Ammon's horn (tissue), 1 donor: ENCODE results near the gene ATP6V1F.

Experiments
- DNase-seq: peaks from one replicate; pipeline ENCODE4 v3.0.0-alpha.2; 2016; ENCODE audit warnings: low spot score

ATP6V1F gene

GRCh38 chr7:128884561-128885369, 22.1 kb downstream of the ATP6V1F start:
- DNase-seq, result no peak

GRCh38 chr7:128885370-128886187, 22.9 kb downstream of the ATP6V1F start:
- no peak for DNase-seq

GRCh38 chr7:128886391-128887168, 23.9 kb downstream of the ATP6V1F start:
- DNase-seq, result no peak

GRCh38 chr7:128887169-128888038, 24.7 kb downstream of the ATP6V1F start:
- DNase-seq, result no peak

GRCh38 chr7:128888039-128888755, 25.5 kb downstream of the ATP6V1F start:
- DNase-seq, result no peak

- DNase-seq, result no peak
Observed at GRCh38 chr7:128888756-128889095, 26.1 kb downstream of the ATP6V1F start.

- DNase-seq, result no peak
Observed at GRCh38 chr7:128889121-128889520, 26.5 kb downstream of the ATP6V1F start.

- no peak for DNase-seq
Observed at GRCh38 chr7:128890306-128891109, 27.9 kb downstream of the ATP6V1F start.

GRCh38 chr7:128891110-128891941, 28.7 kb downstream of the ATP6V1F start:
- DNase-seq, result no peak

GRCh38 chr7:128891942-128892269, 29.2 kb downstream of the ATP6V1F start:
- no peak for DNase-seq

GRCh38 chr7:128892521-128893250, 30.0 kb downstream of the ATP6V1F start:
- no peak for DNase-seq

GRCh38 chr7:128893251-128894100, 30.8 kb downstream of the ATP6V1F start:
- DNase-seq, result no peak

GRCh38 chr7:128894101-128894440, 31.4 kb downstream of the ATP6V1F start:
- DNase-seq, result no peak

GRCh38 chr7:128895320-128895719, 32.7 kb downstream of the ATP6V1F start:
- no peak for DNase-seq

- no peak for DNase-seq
Observed at GRCh38 chr7:128899392-128899791, 36.7 kb downstream of the ATP6V1F start.

GRCh38 chr7:128900237-128900636, 37.6 kb downstream of the ATP6V1F start:
- DNase-seq, result no peak

GRCh38 chr7:128902761-128903585, 40.3 kb downstream of the ATP6V1F start:
- DNase-seq, result no peak
